Endothelial cell (in vitro differentiated cells): ENCODE data around the gene DIDO1. TPM values are rescaled to one million over a fixed set of nuclear protein-coding genes. Genes with fewer than 3 reads are reported as not detected.

Experiments
- DNase-seq: peaks from one replicate; pipeline ENCODE4 v3.0.0; 2021; ENCODE audit warnings: low spot score
- H3K27ac Mint-ChIP-seq: one replicate; pipeline ENCODE4 v1.8.0; 2021; ENCODE audit warnings: mixed read lengths, inconsistent platforms; ENCODE audit not compliant: unreplicated experiment
- H3K27me3 Mint-ChIP-seq: one replicate; pipeline ENCODE4 v1.8.0; 2021; ENCODE audit warnings: mild to moderate bottlenecking, moderate library complexity, mixed read lengths, inconsistent platforms; ENCODE audit not compliant: unreplicated experiment
- H3K36me3 Mint-ChIP-seq: one replicate; pipeline ENCODE4 v1.8.0; 2021; ENCODE audit warnings: mild to moderate bottlenecking, low read depth, mixed read lengths, inconsistent platforms; ENCODE audit not compliant: unreplicated experiment
- H3K4me1 Mint-ChIP-seq: one replicate; pipeline ENCODE4 v1.8.0; 2021; ENCODE audit warnings: mild to moderate bottlenecking, mixed read lengths, inconsistent platforms; ENCODE audit not compliant: unreplicated experiment
- H3K4me3 Mint-ChIP-seq: one replicate; pipeline ENCODE4 v1.8.0; 2021; ENCODE audit warnings: mild to moderate bottlenecking, mixed read lengths, inconsistent platforms; ENCODE audit not compliant: unreplicated experiment
- H3K9me3 Mint-ChIP-seq: one replicate; pipeline ENCODE4 v1.8.0; 2021; ENCODE audit warnings: mixed read lengths, inconsistent platforms; ENCODE audit not compliant: unreplicated experiment
- total RNA-seq: library from RNA; stranded (reverse); fragmentation: NEBNext Ultra II Directional; extraction: Animal tissue kit (Norgen Biotek cat#: 25700); gene quantifications from one replicate; pipeline ENCODE4 v1.2.1, GENCODE V29; 2021; ENCODE audit not compliant: unreplicated experiment
- TF ChIP-seq, protein P1 (sequence below): fragments of 200-600 bp; sonication (generic); IDR thresholded peaks from one replicate; pipeline ENCODE4 v1.5.0; 2021; ENCODE audit warnings: antibody characterized with exemption; ENCODE audit not compliant: unreplicated experiment

Gene DIDO1
- total RNA-seq, 1 donor from 2014 or later: 61.0 TPM

DNA sequence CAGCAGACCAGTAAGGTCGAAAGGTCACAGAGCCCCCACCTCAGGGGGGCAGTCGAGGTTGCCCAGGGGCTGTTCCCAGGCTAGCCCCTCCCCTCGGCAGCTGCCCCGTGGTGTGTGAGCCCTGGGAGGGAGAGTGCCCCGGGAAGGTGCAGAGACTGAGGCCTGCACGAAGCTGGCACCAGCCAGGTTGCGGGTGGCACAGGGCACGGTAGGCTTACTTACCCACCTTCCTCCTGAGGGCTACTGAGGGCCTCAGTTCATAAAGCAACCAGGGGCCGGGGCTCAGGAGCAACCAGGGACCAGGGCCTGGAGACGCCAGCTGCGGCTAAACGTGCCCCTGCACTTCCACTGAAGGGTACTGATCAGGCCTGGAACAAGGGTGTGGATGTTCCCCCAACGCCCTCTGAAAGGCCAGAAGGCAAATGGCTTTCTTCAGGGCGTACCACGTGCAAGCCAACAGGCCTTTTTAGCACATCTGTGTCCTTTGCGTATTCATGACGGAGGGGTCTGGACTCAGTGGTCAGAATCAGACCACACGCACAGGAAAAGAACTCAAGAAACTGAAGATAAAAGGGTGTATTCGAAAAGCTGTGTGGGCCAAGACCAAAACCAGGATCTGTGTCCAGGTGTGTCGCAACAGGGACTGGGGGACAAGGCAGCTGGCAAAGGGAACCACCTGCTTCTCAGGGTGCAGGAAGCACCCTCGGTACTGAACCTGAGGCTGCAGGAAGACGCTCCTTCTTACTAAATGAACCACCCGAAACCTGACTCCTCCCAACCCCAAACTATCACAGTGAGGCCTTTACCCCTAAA is 40.2 kb downstream of the DIDO1 start:
- Mint-ChIP-seq H3K36me3 (peaks cover 38% of the 10 kb centered on the region), H3K27ac (no peak overlapping the region), H3K4me1 (peaks cover 5% of the 10 kb centered on the region), H3K4me3 (no peak overlapping the region), H3K9me3 (no peaks in the 10 kb centered on the region), H3K27me3 (peaks cover 3% of the 10 kb centered on the region)
- DNase-seq: no peak
- TF ChIP-seq, protein P1, sequence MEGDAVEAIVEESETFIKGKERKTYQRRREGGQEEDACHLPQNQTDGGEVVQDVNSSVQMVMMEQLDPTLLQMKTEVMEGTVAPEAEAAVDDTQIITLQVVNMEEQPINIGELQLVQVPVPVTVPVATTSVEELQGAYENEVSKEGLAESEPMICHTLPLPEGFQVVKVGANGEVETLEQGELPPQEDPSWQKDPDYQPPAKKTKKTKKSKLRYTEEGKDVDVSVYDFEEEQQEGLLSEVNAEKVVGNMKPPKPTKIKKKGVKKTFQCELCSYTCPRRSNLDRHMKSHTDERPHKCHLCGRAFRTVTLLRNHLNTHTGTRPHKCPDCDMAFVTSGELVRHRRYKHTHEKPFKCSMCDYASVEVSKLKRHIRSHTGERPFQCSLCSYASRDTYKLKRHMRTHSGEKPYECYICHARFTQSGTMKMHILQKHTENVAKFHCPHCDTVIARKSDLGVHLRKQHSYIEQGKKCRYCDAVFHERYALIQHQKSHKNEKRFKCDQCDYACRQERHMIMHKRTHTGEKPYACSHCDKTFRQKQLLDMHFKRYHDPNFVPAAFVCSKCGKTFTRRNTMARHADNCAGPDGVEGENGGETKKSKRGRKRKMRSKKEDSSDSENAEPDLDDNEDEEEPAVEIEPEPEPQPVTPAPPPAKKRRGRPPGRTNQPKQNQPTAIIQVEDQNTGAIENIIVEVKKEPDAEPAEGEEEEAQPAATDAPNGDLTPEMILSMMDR: no peak

DNA sequence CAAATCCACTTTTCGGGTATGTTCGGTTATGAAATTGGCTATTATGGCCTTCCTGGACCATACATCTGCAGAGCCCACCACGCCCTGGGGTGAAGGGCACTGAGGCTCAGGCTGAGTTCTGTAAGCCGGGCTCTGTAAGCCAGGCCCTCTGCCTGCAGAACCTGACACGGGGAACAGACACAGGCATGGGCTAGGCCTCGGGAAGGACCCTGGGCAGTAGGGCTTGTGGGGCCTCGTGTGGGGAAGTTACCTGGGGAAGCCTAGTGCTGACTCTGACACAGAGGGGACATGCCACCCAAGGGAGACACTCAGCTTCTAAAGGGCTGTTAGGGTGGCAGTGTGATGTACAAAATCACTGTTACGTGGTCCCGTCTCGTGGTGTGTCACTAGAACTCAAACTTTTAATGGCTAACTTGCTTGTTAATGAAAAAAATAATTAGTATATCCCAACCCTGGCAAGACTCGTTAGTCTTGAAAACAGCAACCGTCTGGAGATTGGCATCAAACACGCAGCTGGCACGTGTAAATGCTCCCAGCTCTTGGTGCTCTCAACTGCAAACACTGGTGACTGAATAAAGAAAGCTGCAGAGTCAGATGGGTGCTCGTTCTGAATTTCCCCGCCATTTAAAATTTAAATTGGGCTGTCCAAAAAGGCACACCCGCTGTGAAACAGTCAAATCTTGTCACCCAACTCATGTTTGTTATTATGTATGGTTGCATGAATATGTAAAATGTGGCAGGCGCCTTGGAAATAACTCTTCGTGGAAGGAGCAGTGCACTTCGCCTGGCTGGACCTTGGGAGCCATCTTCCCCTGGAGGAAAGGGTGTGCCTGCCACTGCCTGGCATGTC is 41.0 kb downstream of the DIDO1 start:
- Mint-ChIP-seq H3K4me3 (no peak overlapping the region), H3K4me1 (no peaks in the 10 kb centered on the region), H3K36me3 (peaks cover 30% of the 10 kb centered on the region), H3K27me3 (peaks cover 3% of the 10 kb centered on the region), H3K27ac (no peak overlapping the region), H3K9me3 (no peaks in the 10 kb centered on the region)
- TF ChIP-seq, protein P1: no peak
- no peak for DNase-seq

DNA sequence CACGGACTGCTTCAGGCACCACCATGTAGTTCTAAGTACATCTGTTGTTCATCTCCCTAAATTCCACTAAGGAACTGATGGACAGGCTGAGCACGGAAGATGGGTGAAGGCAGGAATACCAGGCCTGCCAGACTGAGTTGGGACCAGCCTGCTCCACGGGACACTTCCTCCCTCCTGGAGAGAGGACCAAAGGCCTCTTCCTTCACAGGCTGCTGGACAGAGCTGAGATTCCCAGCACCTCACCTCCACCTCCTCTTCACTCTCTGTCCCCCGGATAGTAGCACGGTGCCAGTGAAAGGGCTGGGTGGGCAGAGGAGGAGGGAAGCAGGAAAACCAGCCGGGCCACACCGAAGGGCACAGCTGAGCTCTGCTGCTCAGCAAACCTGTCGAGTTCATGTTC is 41.7 kb downstream of the DIDO1 start:
- peaks cover 27% of the 10 kb centered on the region for H3K36me3 Mint-ChIP-seq

DNA sequence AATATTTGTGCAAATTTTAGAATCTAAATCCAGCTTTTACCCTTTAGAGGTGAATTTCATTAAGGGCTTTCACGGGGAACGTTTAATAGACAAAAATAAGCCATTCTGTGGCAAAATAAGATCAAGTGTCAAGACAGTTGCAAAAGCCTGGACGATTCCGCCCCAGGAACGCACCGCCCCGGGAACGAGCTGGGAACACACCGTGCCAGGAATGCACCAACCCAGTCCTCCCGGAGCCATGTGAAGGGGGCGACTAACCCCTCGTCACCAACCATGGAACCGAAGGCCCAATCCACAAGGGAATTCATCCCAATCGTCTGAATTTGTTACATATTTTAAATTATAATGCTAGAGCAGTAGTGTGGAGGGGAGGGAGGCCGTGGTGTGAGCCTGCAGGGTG is 43.9 kb downstream of the DIDO1 start:
- H3K27ac Mint-ChIP-seq: peak overlapping the region; percentile 57
- no peaks in the 10 kb centered on the region for H3K27me3 Mint-ChIP-seq
- H3K4me1 Mint-ChIP-seq: peaks cover 10% of the 10 kb centered on the region
- H3K9me3 Mint-ChIP-seq: no peaks in the 10 kb centered on the region
- no peak for DNase-seq
- peaks cover 23% of the 10 kb centered on the region for H3K36me3 Mint-ChIP-seq
- H3K4me3 Mint-ChIP-seq: no peak overlapping the region
- TF ChIP-seq, protein P1: no peak

More for the DNA sequence above, 41.7 kb downstream of the DIDO1 start:
- Mint-ChIP-seq H3K27me3 (peaks cover 3% of the 10 kb centered on the region), H3K4me3 (no peak overlapping the region), H3K4me1 (no peaks in the 10 kb centered on the region), H3K9me3 (no peaks in the 10 kb centered on the region), H3K27ac (no peak overlapping the region)
- no peak for DNase-seq
- TF ChIP-seq, protein P1: no peak
